NCI-H146 (cell line): ENCODE data around the gene VPS25.
"Not testable (repeated sequence)": the region's sequence is repeated elsewhere in the genome, so short reads cannot be mapped to it uniquely, and the experiment has no call there.

ENCODE experiments used
- DNase-seq: peaks from one replicate; lab custom pipeline; 2025; lab: John Stamatoyannopoulos, UW

Gene VPS25

DNA sequence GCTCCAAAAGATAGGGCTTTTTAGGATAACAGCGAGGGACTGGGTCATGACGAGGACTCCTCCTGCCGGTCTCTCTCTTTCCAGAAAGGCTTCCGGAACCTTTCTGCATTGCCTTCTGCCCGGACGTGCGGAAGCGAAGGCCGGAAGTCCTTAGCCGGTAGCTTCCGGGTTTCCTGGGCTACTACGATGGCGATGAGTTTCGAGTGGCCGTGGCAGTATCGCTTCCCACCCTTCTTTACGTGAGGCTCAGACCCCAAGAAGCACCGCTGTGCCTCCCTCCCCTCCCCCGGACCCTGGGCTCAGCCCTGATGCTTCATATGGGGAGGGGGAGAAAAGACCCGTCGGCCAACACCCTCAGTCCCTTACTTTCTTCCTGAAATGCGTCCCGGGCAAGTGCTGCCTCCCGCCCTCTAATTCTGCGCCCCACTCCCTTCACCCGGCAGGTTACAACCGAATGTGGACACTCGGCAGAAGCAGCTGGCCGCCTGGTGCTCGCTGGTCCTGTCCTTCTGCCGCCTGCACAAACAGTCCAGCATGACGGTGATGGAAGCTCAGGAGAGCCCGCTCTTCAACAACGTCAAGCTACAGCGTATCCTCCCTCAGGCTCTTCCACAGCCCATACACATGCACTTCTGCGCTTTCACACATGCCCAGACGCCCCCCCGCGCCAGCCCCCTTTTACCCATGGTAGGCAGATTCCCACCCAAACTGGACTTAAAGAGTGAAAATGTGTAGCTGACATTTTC is at the start of gene VPS25:
Gene VPS25 (plus strand): TSS at position 160 of the 746 bp plus-strand sequence. CDS start 27 bp downstream, at position 187.
- peak; percentile 84 for DNase-seq

DNA sequence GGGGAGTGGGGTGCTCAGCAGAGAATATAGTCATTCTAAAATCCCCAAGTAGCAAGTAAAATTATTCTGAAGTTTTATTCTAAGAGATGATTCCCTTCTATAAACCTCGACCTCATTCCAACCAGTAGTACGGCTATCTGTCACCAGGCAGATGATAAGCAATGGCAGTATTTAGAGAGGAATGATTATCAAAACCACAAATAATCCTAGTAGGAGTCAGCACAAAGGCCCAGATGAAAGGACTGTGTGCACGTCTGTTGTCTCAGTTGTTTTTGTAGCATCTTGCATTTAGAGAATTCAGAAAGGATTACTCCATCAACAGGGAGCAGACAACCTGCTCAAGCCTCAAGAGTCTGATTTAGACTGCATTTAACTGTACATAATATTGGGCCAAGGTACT is 49.6 kb upstream of the VPS25 start:
- no peak for DNase-seq

DNA sequence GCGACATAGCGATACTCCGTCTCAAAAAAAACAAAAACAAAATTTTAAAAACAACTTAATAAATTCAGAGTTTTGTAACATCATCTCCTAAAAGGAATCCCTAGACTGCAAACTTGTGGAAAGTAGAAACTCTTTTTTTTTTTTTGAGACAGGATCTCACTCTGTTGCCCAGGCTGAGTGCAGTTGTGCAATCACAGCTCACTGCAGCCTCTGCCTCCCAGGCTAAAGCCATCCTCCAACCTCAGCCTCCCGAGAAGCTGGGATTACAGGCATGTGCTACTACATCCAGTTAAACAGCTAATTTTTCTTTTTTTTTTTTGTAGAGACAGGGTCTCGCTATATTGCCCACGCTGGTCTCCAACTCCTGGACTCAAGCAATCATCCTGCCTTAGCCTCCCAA is 48.1 kb upstream of the VPS25 start:
- DNase-seq, result no peak

DNA sequence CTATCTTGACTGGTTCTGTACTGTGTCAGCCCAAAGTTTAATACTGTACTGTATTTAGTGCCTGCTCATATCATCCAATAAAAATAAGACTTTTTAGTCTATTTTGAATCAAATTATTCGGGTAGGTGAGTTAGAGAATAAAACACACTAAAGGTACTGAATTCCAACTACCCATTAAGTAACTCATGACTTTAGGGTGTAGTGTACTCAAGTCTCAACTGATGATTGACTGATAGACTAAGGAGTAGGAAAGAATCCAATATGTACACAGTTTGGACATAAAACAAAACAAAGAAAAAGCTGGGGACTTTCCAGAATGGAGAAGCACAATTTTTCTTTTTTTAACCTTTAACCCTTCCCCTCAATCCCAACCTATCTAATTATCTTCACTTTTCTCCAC is 32.5 kb upstream of the VPS25 start:
- no peak for DNase-seq

DNA sequence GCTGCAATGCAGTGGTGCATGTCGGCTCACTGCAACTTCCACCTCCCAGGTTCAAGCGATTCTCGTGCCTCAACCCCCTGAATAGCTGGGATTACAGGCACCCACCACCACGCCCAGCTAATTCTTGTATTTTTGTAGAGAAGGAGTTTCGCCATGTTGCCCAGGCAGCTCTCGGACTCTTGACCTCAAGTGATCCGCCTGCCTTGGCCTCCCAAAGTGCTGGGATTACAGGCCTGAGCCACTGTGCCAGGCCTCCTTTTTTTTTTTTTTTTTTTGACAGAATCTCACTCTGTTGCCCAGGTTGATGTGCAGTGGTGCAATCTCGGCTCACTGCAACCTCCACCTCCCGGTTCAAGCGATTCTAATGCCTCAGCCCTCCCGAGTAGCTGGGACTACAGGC is 30.3 kb upstream of the VPS25 start:
- DNase-seq, result not testable (repeated sequence)

GRCh38 chr17:42743595-42744282 is 29.5 kb upstream of the VPS25 start:
- DNase-seq, result peak; percentile 28

GRCh38 chr17:42744283-42744805 is 28.9 kb upstream of the VPS25 start:
- peak; percentile 90 for DNase-seq

GRCh38 chr17:42744806-42745617 is 28.2 kb upstream of the VPS25 start, which contains the start of gene EZH1:
EZH1 (minus strand) TSS chr17:42745040; CDS start chr17:42728941, 16,099 bp downstream.
- DNase-seq, result peak; percentile 94

DNA sequence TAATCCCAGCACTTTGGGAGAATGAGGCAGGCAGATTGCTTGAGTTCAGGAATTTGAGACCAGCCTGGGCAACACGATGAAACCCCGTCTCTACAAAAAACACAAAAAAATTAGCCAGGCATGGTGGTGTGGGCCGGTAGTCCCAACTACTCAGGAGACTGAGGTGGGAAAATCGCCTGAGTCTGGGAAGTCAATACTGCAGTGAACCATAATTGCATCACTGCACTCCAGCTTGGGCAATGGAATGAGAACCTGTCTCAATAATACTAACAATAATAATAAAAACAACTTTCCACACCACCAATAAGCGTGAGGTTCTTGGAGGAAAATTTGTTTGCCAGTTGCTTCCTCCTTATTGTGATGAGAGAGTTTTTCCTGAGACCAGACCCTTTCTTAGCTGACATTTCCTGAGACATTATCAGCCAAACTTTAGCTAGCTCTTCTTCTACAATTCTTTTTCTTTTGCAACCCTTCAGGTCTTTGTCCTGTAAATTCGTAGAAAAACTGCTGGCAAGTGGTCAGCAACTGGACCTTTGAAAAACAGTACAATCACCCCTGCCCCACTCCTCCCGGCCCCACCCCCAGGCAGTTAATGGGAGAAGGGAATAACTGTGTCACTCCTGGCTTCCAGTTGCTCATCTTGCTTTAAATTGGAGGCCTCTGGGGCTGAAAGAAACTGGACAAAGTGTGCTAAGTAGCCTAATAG is 24.9 kb upstream of the VPS25 start:
- DNase-seq, result no peak

GRCh38 chr17:42748908-42749798 is 24.1 kb upstream of the VPS25 start:
- DNase-seq, result peak; percentile 29

- no peak for DNase-seq
Measured at GRCh38 chr17:42750739-42751344, 22.4 kb upstream of the VPS25 start.

GRCh38 chr17:42751628-42752027 is 21.6 kb upstream of the VPS25 start:
- no peak for DNase-seq

DNA sequence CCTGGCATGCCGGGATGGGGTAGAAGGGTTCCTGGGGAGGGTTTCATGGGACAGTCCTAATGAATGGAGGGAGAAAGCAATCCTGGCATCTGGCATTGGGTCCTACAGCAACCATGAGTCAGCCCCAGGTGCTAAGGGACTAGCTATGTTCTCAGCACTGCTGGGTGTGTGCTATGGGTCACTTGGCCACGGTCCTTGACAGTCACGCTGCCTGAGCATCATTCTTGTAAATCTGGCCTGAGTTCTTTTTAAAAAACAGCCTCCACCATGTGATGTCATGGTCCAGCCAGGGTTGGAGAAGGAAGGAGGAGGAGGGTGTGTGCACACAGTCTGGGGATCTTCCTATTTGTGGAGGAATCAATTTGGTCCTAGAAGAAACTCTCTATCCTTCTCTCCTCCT is 18.5 kb upstream of the VPS25 start:
- no peak for DNase-seq

DNA sequence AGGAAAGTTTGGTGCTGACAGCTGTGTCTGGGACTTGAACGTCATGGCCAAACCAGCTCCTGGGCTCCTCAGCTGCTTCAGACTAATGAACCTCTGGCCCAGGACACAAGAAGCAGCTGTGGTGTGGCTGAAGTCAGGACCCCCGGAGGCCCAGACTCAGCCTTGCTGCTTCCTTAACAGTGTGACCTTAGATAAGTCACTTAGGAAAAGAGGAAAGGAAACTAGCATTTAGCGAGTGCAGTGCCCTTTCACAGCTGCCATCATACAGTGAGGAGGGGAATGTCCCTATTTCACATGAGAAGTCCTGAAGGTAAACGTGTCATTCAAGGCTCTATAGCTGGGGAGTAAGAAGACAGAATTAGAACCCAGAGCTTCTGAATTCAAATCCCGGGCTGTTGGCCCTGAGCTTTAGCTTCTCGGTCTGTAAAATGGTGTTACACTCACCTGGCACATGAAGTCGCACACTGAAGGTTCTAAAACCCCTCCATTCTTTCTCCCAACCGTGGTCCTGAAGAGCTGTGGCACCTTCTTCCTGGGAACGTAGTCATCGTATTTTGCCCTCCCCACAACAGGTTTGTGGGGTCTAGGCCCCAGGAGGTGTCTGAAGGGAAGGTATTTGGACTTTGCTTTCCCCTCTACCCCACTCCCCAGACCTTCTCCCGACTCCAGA is 13.1 kb upstream of the VPS25 start:
- DNase-seq, result no peak

GRCh38 chr17:42760652-42761581 is 12.3 kb upstream of the VPS25 start, which contains the start of gene RAMP2:
RAMP2 (plus strand) TSS chr17:42761227; CDS start chr17:42761262, 35 bp downstream.
- DNase-seq, result peak; percentile 45

GRCh38 chr17:42761638-42762037 is 11.6 kb upstream of the VPS25 start:
- no peak for DNase-seq

DNA sequence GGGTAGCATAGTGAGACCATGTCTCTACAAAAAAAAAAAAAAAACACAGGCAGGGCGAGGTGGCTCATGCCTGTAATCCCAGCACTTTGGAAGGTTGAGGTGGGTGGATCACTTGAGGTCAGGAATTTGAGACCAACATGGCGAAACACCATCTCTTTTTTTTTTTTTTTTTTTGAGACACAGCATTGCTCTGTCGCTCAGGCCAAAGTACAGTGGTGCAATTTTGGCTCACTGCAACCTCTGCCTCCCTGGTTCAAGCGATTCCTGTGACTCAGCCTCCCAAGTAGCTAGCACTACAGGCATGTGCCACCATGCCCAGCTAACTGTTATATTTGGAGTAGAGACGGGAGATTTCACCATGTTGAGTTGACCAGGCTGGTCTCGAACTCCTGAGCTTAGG is 7.1 kb upstream of the VPS25 start:
- no peak for DNase-seq

- DNase-seq, result no peak
Measured at GRCh38 chr17:42767512-42767911, 5.7 kb upstream of the VPS25 start.
